Neural progenitor cell (in vitro differentiated cells): ENCODE measurements around the gene SRSF8. TPM values are rescaled to one million over a fixed set of nuclear protein-coding genes. Genes with fewer than 3 reads are reported as not detected.

ENCODE experiments used
- DNase-seq: peaks from one replicate; pipeline ENCODE4 v3.0.0-alpha.2; 2016; ENCODE audit warnings: low spot score
- H2AFZ ChIP-seq: fragments of 200-600 bp; sonication (generic); replicated peaks from 2 replicates; pipeline ENCODE4 v1.6.1; 2016; ENCODE audit warnings: antibody characterized with exemption
- H3F3A ChIP-seq: fragments of 200-600 bp; sonication (generic); 2 replicates; pipeline ENCODE4 v1.6.1; 2016; ENCODE audit warnings: antibody characterized with exemption, low read depth
- H3K27ac ChIP-seq: fragments of 200-600 bp; sonication (generic); 2 replicates; pipeline ENCODE4 v1.5.1; 2016; ENCODE audit warnings: mild to moderate bottlenecking
- H3K27me3 ChIP-seq: fragments of 200-600 bp; sonication (generic); 2 replicates; pipeline ENCODE4 v1.6.1; 2016; ENCODE audit warnings: mild to moderate bottlenecking, moderate library complexity
- H3K36me3 ChIP-seq: fragments of 200-600 bp; sonication (generic); 2 replicates; pipeline ENCODE4 v1.5.1; 2016
- H3K4me1 ChIP-seq: fragments of 200-600 bp; sonication (generic); 2 replicates; pipeline ENCODE4 v1.6.1; 2016; ENCODE audit warnings: mixed run types
- H3K4me2 ChIP-seq: fragments of 200-600 bp; sonication (generic); 2 replicates; pipeline ENCODE4 v1.6.1; 2016
- H3K4me3 ChIP-seq: fragments of 200-600 bp; sonication (generic); 2 replicates; pipeline ENCODE4 v1.5.1; 2016
- H3K79me2 ChIP-seq: fragments of 200-600 bp; sonication (generic); 2 replicates; pipeline ENCODE4 v1.6.1; 2016; ENCODE audit warnings: low read depth
- H3K9ac ChIP-seq: fragments of 200-600 bp; sonication (generic); 2 replicates; pipeline ENCODE4 v1.6.1; 2016
- H3K9me3 ChIP-seq: fragments of 200-600 bp; sonication (generic); 2 replicates; pipeline ENCODE4 v1.5.1; 2016; ENCODE audit warnings: low read depth
- H4K20me1 ChIP-seq: fragments of 200-600 bp; sonication (generic); 2 replicates; pipeline ENCODE4 v1.6.1; 2016; ENCODE audit warnings: low read depth
- H3K27ac Mint-ChIP-seq: 3 replicates; pipeline ENCODE4 v1.8.0; 2021; ENCODE audit warnings: mixed read lengths
- H3K27me3 Mint-ChIP-seq: 2 replicates; pipeline ENCODE4 v1.8.0; 2022; ENCODE audit warnings: low read depth, mild to moderate bottlenecking, inconsistent platforms, moderate library complexity, mixed read lengths; ENCODE audit not compliant: insufficient read depth
- H3K36me3 Mint-ChIP-seq: 3 replicates; pipeline ENCODE4 v1.8.0; 2021; ENCODE audit warnings: mixed read lengths
- H3K4me1 Mint-ChIP-seq: 3 replicates; pipeline ENCODE4 v1.8.0; 2021; ENCODE audit warnings: mixed read lengths
- H3K4me3 Mint-ChIP-seq: 3 replicates; pipeline ENCODE4 v1.8.0; 2021; ENCODE audit warnings: mild to moderate bottlenecking, moderate library complexity, mixed read lengths
- H3K9me3 Mint-ChIP-seq: 3 replicates; pipeline ENCODE4 v1.8.0; 2020; ENCODE audit warnings: mixed read lengths
- CTCF ChIP-seq: fragments of 200-600 bp; sonication (generic); IDR thresholded peaks from 2 replicates; pipeline ENCODE4 v1.5.1; 2017; ENCODE audit warnings: antibody characterized with exemption, mild to moderate bottlenecking
- EZH2 ChIP-seq: fragments of 200-600 bp; sonication (generic); IDR thresholded peaks from 2 replicates; pipeline ENCODE4 v1.6.1; 2017; ENCODE audit warnings: antibody characterized with exemption, mild to moderate bottlenecking, moderate library complexity
- total RNA-seq: library from RNA; depleted of rRNA; stranded (reverse); fragments of >200 nt; gene quantifications from 2 replicates; pipeline ENCODE4 v1.2.3, GENCODE V29; 2015; ENCODE audit warnings: low replicate concordance

Gene SRSF8
- total RNA-seq, 1 donor from 2014 or later: 17.6 TPM

- Histone ChIP-seq H2AFZ (peak overlapping the region; percentile 97), H3K27ac (no peak overlapping the region), H3K79me2 (no peaks in the 10 kb centered on the region), H3K4me1 (peaks cover 10% of the 10 kb centered on the region), H3K4me2 (peak overlapping the region; percentile 100), H4K20me1 (no peaks in the 10 kb centered on the region), H3K9me3 (no peaks in the 10 kb centered on the region), H3F3A (peaks cover 21% of the 10 kb centered on the region), H3K27me3 (peaks cover 43% of the 10 kb centered on the region), H3K4me3 (peak overlapping the region; percentile 97), H3K9ac (no peak overlapping the region), H3K36me3 (no peaks in the 10 kb centered on the region)
- H3K4me1 Mint-ChIP-seq: peaks cover 33% of the 10 kb centered on the region
- no peaks in the 10 kb centered on the region for H3K9me3 Mint-ChIP-seq
- H3K4me3 Mint-ChIP-seq: peak overlapping the region; percentile 85
- no peak overlapping the region for H3K27ac Mint-ChIP-seq
- no peak for TF ChIP-seq CTCF
- no peaks in the 10 kb centered on the region for H3K36me3 Mint-ChIP-seq
- DNase-seq: no peak
- peaks cover 6% of the 10 kb centered on the region for H3K27me3 Mint-ChIP-seq
These were observed 22.4 kb downstream of the SRSF8 start for GRCh38 chr11:95088946-95089619.

- no peaks in the 10 kb centered on the region for H3K9me3 Mint-ChIP-seq
- DNase-seq: peak; percentile 94
- Histone ChIP-seq H3K4me1 (peaks cover 10% of the 10 kb centered on the region), H3K79me2 (no peaks in the 10 kb centered on the region), H3K9me3 (no peaks in the 10 kb centered on the region), H3K36me3 (no peaks in the 10 kb centered on the region), H3F3A (peaks cover 21% of the 10 kb centered on the region), H3K27ac (no peak within 1 kb of the TSS), H4K20me1 (no peaks in the 10 kb centered on the region), H3K4me2 (peak within 1 kb of the TSS; percentile 100), H3K27me3 (peaks cover 43% of the 10 kb centered on the region), H2AFZ (peak within 1 kb of the TSS; percentile 97), H3K9ac (no peak within 1 kb of the TSS), H3K4me3 (peak within 1 kb of the TSS; percentile 97)
- peaks cover 6% of the 10 kb centered on the region for H3K27me3 Mint-ChIP-seq
- no peaks in the 10 kb centered on the region for H3K36me3 Mint-ChIP-seq
- H3K27ac Mint-ChIP-seq: no peak within 1 kb of the TSS
- H3K4me3 Mint-ChIP-seq: peak within 1 kb of the TSS; percentile 93
- peaks cover 35% of the 10 kb centered on the region for H3K4me1 Mint-ChIP-seq
- TF ChIP-seq EZH2 (peak; percentile 52), CTCF (no peak)
These were observed 23.2 kb downstream of the SRSF8 start, which contains the start of gene ENDOD1 for GRCh38 chr11:95089620-95090542. Gene ENDOD1, plus strand, starts transcription at chr11:95089846. Its CDS starts 82 bp downstream, at chr11:95089928.

- peaks cover 21% of the 10 kb centered on the region for H3F3A ChIP-seq
- no peaks in the 10 kb centered on the region for H3K9me3 Mint-ChIP-seq
- H3K4me3 Mint-ChIP-seq: peak overlapping the region; percentile 93
- no peaks in the 10 kb centered on the region for H3K9me3 ChIP-seq
- H3K4me1 ChIP-seq: peaks cover 10% of the 10 kb centered on the region
- peaks cover 6% of the 10 kb centered on the region for H3K27me3 Mint-ChIP-seq
- H2AFZ ChIP-seq: no peak overlapping the region
- peaks cover 33% of the 10 kb centered on the region for H3K4me1 Mint-ChIP-seq
- H3K27me3 ChIP-seq: peaks cover 43% of the 10 kb centered on the region
- no peaks in the 10 kb centered on the region for H3K36me3 ChIP-seq
- H3K4me2 ChIP-seq: no peak overlapping the region
- DNase-seq: no peak
- H4K20me1 ChIP-seq: no peaks in the 10 kb centered on the region
- H3K9ac ChIP-seq: no peak overlapping the region
- no peaks in the 10 kb centered on the region for H3K36me3 Mint-ChIP-seq
- no peak overlapping the region for H3K27ac ChIP-seq
- TF ChIP-seq CTCF: no peak
- no peaks in the 10 kb centered on the region for H3K79me2 ChIP-seq
- no peak overlapping the region for H3K27ac Mint-ChIP-seq
- H3K4me3 ChIP-seq: no peak overlapping the region
These were observed 25.0 kb downstream of the SRSF8 start for GRCh38 chr11:95091663-95092180.
